HepG2 (cell line): ENCODE data around the gene PGPEP1. TPM values are rescaled to one million over a fixed set of nuclear protein-coding genes. Genes with fewer than 3 reads are reported as not detected.
A peak's percentile ranks its signal among the peaks of the same experiment; 100 is the strongest.

Experiments used
- E2F1 ChIP-seq: sonication (generic); formaldehyde crosslinking; IDR thresholded peaks from 2 replicates; pipeline ENCODE4 v1.5.0; 2020; ENCODE audit warnings: missing genetic modification reagents
- ISL2 ChIP-seq: sonication (generic); formaldehyde crosslinking; IDR thresholded peaks from 2 replicates; pipeline ENCODE4 v1.5.0; 2020; ENCODE audit warnings: missing genetic modification reagents
- TOE1 ChIP-seq: sonication (generic); formaldehyde crosslinking; IDR thresholded peaks from 2 replicates; pipeline ENCODE4 v1.4.0; 2020; ENCODE audit warnings: mild to moderate bottlenecking, missing genetic modification reagents
- ZBTB49 ChIP-seq: sonication (generic); formaldehyde crosslinking; IDR thresholded peaks from 2 replicates; pipeline ENCODE4 v1.4.0; 2020; ENCODE audit warnings: missing genetic modification reagents, borderline replicate concordance
- ZNF335 ChIP-seq: sonication (generic); formaldehyde crosslinking; IDR thresholded peaks from 2 replicates; pipeline ENCODE4 v1.4.0; 2020; ENCODE audit warnings: missing genetic modification reagents
- ZNF691 ChIP-seq: sonication (generic); formaldehyde crosslinking; IDR thresholded peaks from 2 replicates; pipeline ENCODE4 v1.4.0; 2020; ENCODE audit warnings: missing genetic modification reagents, low read depth, mild to moderate bottlenecking, borderline replicate concordance
- polyA plus RNA-seq, 8 experiments: library from polyadenylated mRNA; depleted of rRNA in 3 of 8; stranded (reverse) in 7 of 8; unstranded in 1 of 8; fragments of >200 nt; fragmentation: Illumina TruSeq in 4 of 8; extraction: Trizol in 4 of 8; gene quantifications; 2 replicates each; pipeline versions ENCODE4 v1.2.1 to v1.2.3, GENCODE V29; 2011 to 2016; ENCODE audit warnings: low read depth in 4 of 8, missing spikeins in 1 of 8, mixed read lengths in 1 of 8; ENCODE audit not compliant: insufficient read depth in 1 of 8
- total RNA-seq, 5 experiments: library from RNA; depleted of rRNA; stranded (reverse); fragments of >200 nt; fragmentation: Illumina TruSeq; extraction: Trizol; gene quantifications; 2 replicates each; pipeline ENCODE4 v1.2.3, GENCODE V29; 2016; ENCODE audit warnings: low read depth in 1 of 5
- TF ChIP-seq, protein P1 (sequence below): sonication (generic); formaldehyde crosslinking; IDR thresholded peaks from 2 replicates; pipeline ENCODE4 v1.4.0; 2020; ENCODE audit warnings: missing genetic modification reagents
- TF ChIP-seq, protein P2 (sequence below): sonication (generic); formaldehyde crosslinking; IDR thresholded peaks from 2 replicates; pipeline ENCODE4 v1.4.0; 2020; ENCODE audit warnings: mild to moderate bottlenecking, low read depth, missing genetic modification reagents

The PGPEP1 gene
- total and polyA plus RNA-seq, 2 of the 13 experiments (the other 11 are each of a cell fraction or from before 2014, with no cell fraction given), result 53.1 to 56.6 TPM

- no peak for TF ChIP-seq ZBTB49
- TF ChIP-seq, protein P1, sequence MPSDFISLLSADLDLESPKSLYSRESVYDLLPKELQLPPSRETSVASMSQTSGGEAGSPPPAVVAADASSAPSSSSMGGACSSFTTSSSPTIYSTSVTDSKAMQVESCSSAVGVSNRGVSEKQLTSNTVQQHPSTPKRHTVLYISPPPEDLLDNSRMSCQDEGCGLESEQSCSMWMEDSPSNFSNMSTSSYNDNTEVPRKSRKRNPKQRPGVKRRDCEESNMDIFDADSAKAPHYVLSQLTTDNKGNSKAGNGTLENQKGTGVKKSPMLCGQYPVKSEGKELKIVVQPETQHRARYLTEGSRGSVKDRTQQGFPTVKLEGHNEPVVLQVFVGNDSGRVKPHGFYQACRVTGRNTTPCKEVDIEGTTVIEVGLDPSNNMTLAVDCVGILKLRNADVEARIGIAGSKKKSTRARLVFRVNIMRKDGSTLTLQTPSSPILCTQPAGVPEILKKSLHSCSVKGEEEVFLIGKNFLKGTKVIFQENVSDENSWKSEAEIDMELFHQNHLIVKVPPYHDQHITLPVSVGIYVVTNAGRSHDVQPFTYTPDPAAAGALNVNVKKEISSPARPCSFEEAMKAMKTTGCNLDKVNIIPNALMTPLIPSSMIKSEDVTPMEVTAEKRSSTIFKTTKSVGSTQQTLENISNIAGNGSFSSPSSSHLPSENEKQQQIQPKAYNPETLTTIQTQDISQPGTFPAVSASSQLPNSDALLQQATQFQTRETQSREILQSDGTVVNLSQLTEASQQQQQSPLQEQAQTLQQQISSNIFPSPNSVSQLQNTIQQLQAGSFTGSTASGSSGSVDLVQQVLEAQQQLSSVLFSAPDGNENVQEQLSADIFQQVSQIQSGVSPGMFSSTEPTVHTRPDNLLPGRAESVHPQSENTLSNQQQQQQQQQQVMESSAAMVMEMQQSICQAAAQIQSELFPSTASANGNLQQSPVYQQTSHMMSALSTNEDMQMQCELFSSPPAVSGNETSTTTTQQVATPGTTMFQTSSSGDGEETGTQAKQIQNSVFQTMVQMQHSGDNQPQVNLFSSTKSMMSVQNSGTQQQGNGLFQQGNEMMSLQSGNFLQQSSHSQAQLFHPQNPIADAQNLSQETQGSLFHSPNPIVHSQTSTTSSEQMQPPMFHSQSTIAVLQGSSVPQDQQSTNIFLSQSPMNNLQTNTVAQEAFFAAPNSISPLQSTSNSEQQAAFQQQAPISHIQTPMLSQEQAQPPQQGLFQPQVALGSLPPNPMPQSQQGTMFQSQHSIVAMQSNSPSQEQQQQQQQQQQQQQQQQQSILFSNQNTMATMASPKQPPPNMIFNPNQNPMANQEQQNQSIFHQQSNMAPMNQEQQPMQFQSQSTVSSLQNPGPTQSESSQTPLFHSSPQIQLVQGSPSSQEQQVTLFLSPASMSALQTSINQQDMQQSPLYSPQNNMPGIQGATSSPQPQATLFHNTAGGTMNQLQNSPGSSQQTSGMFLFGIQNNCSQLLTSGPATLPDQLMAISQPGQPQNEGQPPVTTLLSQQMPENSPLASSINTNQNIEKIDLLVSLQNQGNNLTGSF (CRISPR knock-in tag), result no peak
- peak; percentile 83 for TF ChIP-seq ISL2 (CRISPR knock-in tag)
- TF ChIP-seq E2F1 (CRISPR knock-in tag), result no peak
- TF ChIP-seq TOE1 (CRISPR knock-in tag), result no peak
- TF ChIP-seq ZNF691 (CRISPR knock-in tag), result no peak
- TF ChIP-seq ZNF335, result peak; percentile 52; the same call in 1 of the 2 replicates
- TF ChIP-seq, protein P2, sequence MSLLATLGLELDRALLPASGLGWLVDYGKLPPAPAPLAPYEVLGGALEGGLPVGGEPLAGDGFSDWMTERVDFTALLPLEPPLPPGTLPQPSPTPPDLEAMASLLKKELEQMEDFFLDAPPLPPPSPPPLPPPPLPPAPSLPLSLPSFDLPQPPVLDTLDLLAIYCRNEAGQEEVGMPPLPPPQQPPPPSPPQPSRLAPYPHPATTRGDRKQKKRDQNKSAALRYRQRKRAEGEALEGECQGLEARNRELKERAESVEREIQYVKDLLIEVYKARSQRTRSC (CRISPR knock-in tag), result no peak
These were observed 24.6 kb downstream of the PGPEP1 start (continued) for GRCh38 chr19:18364826-18365528.
